Measurements from ENCODE around the gene PPM1F.

PPM1F gene

GRCh38 chr22:21926728-21927127, 25.9 kb downstream of the PPM1F start:
- no peak for TF ChIP-seq CTCF (IDR thresholded peaks at IDR 0.05; ENCODE audit: extremely low read depth, insufficient read depth, missing control alignments)
- in situ Hi-C loops (cut with MboI; ENCODE audit: low pct_unique_long_range_greater_than_20kb, low sequenced_read_pairs, unreplicated experiment), result no loop called here
- no peak for DNase-seq (ENCODE audit: low spot score)

- in situ Hi-C loops (cut with MboI; ENCODE audit: low pct_unique_long_range_greater_than_20kb, low sequenced_read_pairs, unreplicated experiment), result no loop called here
- DNase-seq (ENCODE audit: low spot score), result no peak
- no peak for TF ChIP-seq CTCF (IDR thresholded peaks at IDR 0.05; ENCODE audit: extremely low read depth, insufficient read depth, missing control alignments)
These were observed 29.5 kb downstream of the PPM1F start for GRCh38 chr22:21923163-21923561.

GRCh38 chr22:21922370-21923162, 30.1 kb downstream of the PPM1F start:
- DNase-seq (ENCODE audit: low spot score), result no peak
- in situ Hi-C loops (cut with MboI; ENCODE audit: low pct_unique_long_range_greater_than_20kb, low sequenced_read_pairs, unreplicated experiment), result no loop called here
- no peak for TF ChIP-seq CTCF (IDR thresholded peaks at IDR 0.05; ENCODE audit: extremely low read depth, insufficient read depth, missing control alignments)

- TF ChIP-seq CTCF (IDR thresholded peaks at IDR 0.05; ENCODE audit: extremely low read depth, insufficient read depth, missing control alignments), result no peak
- DNase-seq (ENCODE audit: low spot score), result no peak
- in situ Hi-C loops (cut with MboI; ENCODE audit: low pct_unique_long_range_greater_than_20kb, low sequenced_read_pairs, unreplicated experiment), result no loop called here
These were observed 30.9 kb downstream of the PPM1F start for GRCh38 chr22:21921729-21922128.

- no peak for DNase-seq (ENCODE audit: low spot score)
- no peak for TF ChIP-seq CTCF (IDR thresholded peaks at IDR 0.05; ENCODE audit: extremely low read depth, insufficient read depth, missing control alignments)
- in situ Hi-C loops (cut with MboI; ENCODE audit: low pct_unique_long_range_greater_than_20kb, low sequenced_read_pairs, unreplicated experiment), result no loop called here
These were observed 31.4 kb downstream of the PPM1F start for GRCh38 chr22:21921184-21921721.

GRCh38 chr22:21920341-21921183, 32.1 kb downstream of the PPM1F start:
- in situ Hi-C loops (cut with MboI; ENCODE audit: low pct_unique_long_range_greater_than_20kb, low sequenced_read_pairs, unreplicated experiment), result no loop called here
- DNase-seq (ENCODE audit: low spot score), result no peak

More at GRCh38 chr22:21920341-21921183, 32.1 kb downstream of the PPM1F start:
- TF ChIP-seq CTCF (IDR thresholded peaks at IDR 0.05; ENCODE audit: extremely low read depth, insufficient read depth, missing control alignments), result no peak
